ENCODE measurements around the gene PLEKHG4.

The PLEKHG4 gene

DNA sequence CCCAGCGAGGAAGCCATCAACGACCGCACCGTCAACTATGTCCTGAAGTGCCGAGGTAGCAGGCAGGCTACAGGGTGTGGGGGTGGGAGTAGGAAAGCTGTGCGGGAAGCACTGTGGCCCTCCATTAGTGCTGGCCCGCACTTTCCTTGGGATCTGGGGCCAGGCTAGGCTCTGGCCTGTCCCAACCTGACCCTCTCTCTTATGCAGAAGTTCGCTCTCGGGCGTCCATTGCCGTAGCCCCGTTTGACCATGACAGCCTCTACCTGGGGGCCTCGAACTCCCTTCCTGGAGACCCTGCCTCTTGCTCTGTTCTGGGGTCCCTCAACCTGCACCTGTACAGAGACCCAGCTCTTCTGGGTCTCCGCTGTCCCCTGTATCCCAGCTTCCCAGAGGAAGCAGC is 8.6 kb downstream of the PLEKHG4 start:
- DNase-seq (ENCODE audit: low read depth, low spot score), result no peak

DNA sequence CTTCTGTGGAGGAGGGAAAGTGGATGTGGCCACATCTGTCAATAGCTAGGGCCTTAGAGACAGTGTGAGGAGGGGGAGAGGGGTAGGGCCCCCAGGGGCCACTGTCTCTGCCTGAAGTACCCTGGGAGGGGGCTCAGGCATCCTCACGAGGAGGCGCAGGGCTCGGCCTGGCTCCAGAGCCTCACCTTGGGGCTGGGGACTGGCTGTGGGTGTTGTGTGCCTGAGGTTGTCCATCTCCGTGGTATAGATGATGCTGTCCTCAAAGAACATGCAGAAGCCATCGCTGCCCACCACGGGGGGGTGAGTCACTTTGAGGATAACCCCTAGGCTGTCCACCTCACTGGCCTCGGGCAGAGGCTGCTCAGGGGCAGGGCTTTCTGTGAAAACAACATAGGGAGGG is 12.1 kb downstream of the PLEKHG4 start:
- no peak for DNase-seq (ENCODE audit: low read depth, low spot score)

DNA sequence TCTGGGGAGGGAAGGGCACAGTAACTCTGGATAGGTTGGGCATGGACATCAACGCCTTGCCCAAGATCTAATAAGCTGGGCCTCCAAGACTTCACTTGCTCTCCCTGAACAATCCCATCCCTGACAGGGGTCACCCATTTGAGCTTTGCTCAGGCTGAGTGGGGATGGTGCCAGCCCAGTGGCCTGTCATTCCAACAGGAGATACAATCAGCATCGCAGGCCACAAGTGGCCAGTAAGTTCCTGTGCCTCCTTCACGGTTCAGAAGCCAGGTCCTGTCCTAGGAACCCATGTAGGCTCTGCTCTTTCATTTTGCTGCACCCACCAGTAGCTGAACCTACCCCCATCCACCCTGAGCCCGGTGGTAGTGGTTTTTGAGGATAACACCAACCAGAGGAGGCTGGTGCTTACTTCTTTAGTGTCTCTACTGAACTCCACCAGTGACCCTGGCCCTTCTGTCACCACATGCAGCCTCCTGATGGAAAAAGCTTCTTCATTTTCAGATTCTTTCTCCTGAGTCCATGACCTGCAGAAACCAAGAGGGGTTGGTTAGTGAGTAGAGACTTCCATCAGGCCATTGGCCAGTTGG is 14.9 kb downstream of the PLEKHG4 start:
- no peak for DNase-seq (ENCODE audit: low read depth, low spot score)

DNA sequence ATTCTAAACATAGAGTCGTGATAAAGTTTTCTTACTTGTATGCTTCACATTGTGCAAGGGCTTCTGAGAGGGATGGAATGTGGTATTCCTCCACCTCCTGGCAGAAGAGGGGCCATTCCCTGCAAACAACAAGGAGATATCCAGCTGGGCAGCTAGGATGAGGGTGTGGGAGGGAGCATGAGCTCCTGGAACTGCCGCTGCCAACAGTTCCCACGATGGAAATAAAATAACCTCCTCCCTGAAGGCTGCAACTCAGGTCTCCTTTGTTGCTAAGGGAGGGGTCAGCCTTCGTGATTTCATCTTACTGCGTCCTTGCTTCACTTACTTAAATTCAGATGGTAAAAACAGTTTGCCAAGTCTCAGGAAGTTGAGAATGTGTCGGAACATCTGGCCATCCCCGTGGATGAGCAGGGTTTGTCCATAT is 15.6 kb downstream of the PLEKHG4 start:
- DNase-seq (ENCODE audit: low read depth, low spot score), result no peak

DNA sequence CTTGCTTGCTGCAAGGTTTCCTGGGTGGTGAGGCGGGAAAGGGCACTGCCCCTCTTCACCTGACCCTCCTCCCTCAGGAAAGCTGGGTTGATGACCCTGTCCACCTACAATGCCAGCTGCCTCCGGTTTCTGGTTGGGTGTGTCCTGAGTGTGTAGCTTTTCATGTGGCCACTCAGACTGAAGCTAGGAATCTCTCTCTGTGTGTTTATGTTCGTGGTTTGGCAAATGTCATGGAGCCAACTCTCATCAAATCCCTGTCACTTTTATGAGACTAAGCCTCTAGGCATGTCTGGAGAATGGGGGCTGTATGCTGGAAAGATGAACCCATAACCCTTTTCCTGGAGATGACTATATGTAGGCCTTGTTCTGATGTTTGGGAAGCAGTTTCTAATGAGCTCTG is 17.1 kb downstream of the PLEKHG4 start:
- DNase-seq (ENCODE audit: low read depth, low spot score), result no peak

DNA sequence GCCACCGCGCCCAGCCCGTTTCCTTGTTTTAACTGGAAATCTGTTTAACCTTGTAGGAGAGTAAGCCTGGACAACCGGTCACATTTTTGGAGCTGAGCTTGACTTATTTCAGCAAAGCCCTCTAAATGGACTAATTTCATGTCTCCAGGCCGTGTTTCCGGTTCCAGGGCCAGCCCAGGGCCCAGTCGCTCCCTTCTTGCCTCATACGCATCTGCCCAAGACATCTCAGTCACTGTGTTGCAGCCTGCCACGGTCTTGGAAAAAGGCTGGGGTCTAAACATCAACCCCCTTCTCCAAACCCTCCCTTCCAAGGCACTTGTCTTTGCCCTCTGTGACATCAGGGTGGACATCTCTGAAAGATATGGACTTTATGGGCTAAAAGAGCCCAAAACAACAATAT is 18.9 kb downstream of the PLEKHG4 start:
- DNase-seq (ENCODE audit: low read depth, low spot score), result no peak

DNA sequence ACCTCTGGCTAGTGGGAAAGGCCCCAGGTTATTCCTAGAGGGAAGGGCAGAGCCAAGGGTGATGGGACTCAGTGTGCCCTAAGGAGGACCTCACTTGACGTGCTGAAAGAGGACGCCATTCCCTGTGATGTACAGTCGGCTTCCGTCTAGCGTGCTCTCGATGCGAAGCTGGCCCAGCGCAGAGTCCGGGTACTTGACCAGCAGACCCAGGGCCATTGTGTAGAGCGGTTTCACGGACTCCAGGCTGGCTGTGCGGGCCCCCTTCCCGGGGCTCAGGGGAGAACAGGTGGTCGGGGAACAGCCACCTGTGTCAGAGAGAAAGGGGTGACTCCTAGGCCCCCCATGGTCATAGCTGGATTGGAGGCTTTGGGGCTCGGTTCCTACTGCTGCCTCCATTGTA is 19.9 kb downstream of the PLEKHG4 start:
- no peak for DNase-seq (ENCODE audit: low read depth, low spot score)

DNA sequence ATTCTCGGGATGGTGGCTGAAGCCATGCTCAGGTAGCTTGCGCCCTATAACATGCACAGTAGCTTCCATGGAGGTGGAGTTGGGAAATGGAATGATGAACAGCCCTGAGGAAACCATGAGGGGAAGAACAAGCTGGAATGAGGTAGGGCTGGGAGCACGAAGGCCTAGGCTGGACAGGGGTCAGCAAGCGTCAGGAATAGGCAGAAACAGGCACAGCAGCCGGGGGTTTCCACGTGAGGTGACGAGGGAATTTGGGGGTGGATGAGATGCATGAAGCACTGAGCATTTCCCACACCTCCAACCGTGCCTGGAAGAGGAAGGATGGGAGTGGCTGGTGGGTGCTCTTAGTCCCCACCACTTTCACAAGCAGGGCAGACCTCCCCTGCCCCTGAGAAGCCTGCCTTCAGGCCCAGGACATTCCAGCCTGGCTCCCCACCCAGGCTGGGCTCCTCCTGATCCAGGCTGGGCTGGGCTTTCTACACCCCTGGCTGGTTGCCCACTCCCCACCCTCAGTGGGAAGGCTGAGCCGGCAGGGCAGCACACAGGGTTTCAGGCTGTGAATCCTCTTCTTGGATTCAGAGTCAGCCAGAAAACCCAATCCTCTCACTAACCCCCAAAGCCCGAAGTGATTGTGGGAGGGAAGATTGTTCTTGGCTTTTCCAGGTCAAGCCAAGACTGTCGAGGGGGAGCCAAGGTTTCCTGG is 21.9 kb downstream of the PLEKHG4 start:
- DNase-seq (ENCODE audit: low read depth, low spot score), result no peak

DNA sequence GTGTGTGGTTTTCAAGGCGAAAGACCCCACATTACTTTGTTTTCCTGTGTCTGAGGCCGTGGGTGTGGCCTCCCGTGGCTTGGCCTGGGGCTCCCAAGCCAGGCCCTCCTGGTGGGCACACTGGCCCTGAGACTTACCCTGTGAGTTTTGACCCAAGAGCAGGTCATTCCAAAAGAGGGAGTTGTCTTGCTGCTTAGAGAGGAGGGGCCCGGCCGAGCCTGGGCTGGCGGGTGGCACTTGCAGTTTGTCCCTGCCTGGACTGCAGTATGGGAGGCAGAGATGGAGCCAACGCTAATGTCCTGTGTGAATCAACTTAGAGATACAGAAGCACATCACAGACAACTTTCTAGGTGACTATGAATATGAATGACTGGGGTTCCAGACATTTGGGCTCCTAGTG is 22.7 kb downstream of the PLEKHG4 start:
- DNase-seq (ENCODE audit: low read depth, low spot score), result no peak

DNA sequence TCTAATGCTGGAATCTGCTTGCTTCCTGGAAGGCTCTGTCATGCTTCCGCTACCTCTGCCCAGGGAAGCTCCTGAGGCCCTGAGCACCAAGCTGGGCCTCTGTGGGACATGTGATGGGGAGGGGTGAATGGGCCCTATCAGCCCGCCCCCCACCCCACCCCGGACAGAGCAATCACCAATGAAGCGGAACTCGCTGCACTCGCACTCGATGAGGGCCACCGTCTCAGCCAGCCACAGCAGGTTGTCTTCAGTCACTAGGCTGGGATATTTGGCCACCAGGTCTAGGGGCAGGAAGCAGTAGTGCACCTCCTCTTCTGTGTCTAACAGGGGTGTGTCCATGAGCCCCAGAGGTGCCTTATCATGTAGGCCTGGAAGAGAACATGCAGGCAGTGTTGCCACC is 23.6 kb downstream of the PLEKHG4 start:
- DNase-seq (ENCODE audit: low read depth, low spot score), result no peak

DNA sequence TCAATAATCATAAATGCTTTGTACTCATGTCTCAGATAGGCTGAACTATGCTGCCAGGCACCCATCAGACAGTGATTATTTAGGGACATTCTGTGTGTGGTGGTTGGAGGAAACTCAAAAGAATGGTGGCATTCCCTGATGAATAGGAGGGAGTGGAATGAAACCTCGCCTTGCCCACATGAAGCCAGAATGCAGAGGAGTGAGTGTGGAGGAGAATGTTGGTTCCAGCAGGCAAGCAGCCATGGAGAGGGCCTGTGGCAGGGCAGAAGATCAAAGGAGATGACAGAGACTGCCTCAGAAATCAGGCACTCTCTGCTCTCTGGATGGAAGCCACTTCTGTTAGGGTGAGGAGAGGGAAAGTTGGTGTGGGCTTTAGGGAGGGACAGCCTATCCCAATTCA is 24.7 kb downstream of the PLEKHG4 start:
- DNase-seq (ENCODE audit: low read depth, low spot score), result no peak

DNA sequence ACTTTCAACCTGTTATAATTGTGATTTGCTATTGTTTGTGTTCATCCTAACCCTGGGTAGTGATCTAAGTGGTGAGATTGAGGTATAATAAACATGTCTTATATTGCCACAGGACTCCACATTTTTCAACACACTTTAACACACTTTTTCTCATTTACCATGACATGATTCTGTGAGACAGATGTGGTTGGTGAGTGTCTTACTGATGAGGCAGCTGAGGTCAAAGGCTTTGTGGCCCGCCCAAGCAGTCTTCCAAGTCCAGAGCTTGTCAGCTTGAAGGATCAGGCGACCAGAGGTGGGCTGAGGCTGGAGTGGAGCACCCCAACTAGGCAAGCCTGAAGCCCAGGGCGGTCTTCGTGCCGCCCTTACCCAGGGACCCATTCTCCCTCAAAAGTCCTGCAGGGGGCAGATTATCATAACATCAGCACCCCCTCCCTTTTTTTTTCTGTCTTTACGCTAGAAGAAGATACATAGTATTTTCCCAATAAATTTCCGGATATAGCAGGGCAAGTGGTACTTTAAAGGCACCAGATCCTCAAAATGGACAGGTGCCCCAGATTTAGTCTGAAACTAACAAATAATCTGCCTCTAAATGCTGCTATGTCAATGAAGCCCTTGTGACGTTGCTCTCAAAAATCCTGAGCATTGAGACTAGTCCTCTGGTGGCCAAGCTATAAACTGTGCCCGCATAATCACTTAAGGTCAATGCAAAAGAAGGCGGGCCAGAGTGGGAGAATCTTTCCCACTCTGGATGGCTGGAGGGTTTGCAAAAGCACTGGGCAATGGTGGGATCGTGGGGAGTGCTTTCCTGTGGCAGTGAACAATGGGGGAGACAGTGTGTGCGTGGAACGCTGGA is 26.1 kb downstream of the PLEKHG4 start:
- DNase-seq (ENCODE audit: low read depth, low spot score), result no peak

DNA sequence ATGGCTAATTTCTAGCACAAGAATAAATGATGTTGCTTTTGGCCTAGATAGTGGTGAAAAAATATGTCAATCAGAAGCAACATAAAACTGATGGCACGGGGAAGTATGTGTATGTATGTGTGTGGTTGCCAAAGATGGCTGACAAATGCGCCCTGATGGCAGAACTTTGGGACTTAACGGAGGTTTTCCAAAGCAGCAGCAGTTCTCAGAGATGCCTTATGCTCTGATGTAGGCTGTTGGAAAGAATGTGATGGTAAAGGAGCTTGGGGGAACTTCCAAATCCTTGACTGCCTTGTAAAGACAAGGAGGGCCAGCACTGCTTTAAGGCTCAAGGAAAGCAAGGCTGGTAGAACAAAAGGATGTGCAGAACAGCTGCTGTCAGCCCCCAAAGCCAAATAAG is 31.2 kb downstream of the PLEKHG4 start:
- DNase-seq (ENCODE audit: low read depth, low spot score), result no peak

DNA sequence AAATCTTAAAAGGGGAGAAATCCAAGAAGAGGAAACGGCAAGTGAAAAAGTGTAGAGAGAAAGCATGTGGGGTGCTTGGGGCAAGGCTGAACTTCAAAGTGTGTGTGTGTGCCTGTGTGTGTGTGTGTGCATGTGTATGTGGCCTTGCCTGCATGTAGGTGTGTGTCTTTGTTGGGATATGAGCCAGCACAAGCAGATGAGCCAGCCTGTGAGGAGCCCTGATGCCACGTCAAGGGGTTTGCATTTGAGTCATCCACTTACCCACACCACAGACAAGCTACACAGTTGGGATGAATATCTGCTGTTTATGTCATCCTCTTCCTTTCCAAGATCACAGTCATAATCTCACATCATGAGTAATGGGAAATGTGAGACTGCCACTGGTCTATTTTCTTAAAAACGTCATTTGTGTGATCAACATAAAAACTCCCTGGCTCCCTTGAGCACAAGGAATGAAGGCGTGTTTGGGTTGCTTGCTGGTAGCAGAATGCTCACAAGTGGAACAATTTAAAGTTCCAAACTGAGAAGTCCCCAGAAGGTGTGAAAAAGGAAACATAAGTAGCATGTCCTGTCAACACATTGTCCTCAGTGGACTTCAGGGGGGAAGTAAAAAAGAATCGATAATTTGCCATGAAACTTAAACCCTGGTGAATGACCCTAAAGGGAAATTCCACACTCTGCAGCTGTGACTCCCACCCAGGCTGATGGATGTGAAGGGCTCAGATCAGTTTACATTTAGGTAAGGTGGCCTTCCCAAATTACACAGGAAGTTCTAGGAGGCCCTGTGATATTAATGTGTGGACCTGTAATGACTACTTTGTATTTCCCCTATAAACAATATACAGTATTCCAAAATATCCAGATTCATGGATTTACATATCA is 32.5 kb downstream of the PLEKHG4 start:
- DNase-seq (ENCODE audit: low read depth, low spot score), result no peak

DNA sequence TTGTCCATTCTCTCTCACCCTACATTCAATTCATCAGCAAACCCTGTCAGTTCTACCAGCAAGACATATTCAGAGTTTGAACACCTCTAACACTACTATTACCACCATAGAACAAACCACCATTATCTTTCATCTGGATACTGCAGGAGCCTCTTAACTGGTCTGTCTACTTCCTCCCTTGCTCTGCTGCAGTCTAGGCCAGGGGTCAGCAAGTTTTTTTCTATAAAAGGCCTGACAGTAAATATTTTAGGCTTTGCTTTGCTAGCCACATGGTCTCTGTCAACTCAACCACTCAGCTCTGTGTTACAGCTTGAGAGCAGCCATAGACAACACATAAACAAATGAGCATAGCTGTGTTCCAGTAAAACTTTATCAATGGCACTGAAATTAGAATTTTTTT is 33.4 kb downstream of the PLEKHG4 start:
- no peak for DNase-seq (ENCODE audit: low read depth, low spot score)

DNA sequence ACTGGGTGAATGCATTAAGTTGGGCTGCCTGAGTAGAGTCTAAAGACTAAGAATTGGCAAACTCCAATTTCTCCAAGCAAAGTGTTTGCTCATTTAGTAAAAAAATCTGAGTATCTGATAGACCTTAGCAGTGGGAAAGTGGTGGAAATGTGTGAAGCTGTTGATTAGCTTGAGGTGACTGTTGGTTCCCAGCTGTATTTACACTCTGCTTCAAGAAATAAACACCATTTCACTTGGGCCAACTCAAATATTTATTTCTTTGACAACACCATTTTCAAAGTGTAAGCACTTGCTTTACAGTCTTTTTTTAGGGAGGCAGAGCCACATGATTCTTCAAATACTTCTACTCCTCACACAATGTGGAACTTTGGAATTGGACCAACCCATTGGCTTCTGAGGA is 38.5 kb downstream of the PLEKHG4 start:
- no peak for DNase-seq (ENCODE audit: low read depth, low spot score)

DNA sequence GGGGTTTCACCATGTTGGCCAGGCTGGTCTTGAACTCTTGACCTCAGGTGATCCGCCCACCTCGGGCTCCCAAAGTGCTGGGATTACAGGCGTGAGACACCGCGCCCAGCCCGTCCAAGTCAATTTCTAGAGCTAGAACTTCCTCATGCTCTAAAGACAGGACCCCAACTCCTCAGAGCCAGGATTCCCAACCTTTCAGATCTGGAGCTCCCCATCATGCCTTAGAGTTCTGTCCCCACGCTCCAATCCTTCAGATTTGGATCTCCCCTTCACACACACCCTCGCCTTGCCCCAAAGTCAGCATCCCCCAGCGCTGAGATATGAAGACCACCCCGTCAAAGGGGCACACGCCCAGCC is 46.8 kb downstream of the PLEKHG4 start:
- no peak for DNase-seq (ENCODE audit: low read depth, low spot score)

DNA sequence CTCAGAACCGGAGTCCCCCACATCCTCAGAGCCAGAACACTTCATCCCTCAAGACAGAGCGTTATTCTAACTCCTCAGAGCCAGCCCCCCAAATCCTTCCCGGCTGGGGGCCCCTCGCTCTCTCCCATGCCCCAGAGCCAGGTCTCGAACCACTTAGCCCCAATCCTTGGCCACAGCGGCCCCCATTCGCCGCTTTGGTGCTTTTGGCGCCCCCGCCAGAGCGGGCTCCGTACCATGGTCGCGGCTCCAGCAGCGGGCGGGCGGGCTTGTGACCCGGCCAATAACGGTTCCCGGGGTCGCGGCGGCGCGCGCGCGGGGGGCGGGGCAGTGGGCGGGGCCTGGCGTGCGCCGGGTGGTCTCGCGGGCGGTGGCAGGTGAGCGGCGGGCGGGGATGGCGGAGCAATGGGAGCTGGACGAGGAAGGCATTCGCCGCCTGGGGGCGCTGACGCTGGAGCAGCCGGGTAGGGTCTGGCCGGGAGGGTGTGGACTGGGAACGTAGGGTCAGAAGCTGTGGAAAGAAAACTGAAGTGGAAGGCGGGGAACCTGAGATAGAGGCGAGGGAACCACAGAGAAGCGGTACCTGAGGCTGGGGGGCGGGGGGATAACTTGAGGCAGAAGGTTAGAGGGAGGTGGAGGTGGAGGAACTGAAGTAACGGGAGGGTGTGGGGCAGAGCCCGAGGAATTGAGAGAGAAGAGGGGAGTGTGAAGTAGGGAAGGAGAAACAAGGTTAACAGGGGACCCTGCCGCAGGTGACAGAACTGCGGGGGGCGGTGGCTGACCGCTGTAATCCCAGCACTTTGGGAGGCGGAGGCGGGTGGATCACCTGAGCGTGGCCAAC is 47.4 kb downstream of the PLEKHG4 start, which contains the start of the genes KCTD19 and LRRC36:
Gene KCTD19, minus strand, starts transcription at position 270 of the 838 bp plus-strand sequence. Its CDS starts 34 bp downstream, at position 236.
Gene LRRC36, plus strand, starts transcription at position 344 of the 838 bp plus-strand sequence. Its CDS starts 48 bp downstream, at position 392.
- peak; percentile 67 for DNase-seq (ENCODE audit: low read depth, low spot score)

DNA sequence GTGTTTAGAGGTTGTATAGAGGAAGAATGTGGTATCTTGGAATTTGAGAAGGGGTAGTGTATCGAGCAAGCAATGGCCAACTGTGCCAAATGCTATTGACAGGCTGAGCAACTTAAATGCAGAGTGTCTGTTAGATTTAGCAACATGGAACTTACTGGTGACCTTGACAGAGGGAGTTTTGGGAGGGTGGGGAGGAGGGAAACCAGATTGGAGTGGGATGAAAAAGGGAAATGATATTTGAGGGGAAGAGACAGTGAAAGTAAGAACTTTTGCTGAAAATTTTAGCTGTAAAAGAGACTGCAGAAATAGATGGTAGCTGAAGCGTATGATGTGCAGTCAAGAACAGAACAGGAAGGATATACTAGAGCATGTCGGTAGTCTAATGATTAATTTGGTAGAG is 48.4 kb downstream of the PLEKHG4 start:
- DNase-seq (ENCODE audit: low read depth, low spot score), result no peak

DNA sequence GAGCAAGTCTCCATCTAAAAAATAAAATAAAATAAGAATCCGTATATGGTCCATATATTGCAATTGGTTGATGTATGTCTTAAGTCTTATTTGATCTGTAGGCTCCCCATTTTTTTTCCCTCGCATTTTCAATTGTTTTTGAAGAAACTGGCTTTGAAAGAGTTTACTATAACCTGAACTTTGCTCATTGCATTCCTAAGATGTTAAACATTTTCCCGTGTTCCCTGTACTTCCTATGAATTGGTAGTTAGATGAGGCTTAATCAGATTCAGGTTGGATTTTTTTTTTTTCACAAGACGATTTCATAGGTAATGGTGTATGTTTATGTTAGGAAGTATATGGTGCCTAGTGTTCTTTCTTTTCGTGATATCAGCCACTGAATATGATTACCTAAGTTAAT is 50.6 kb downstream of the PLEKHG4 start:
- no peak for DNase-seq (ENCODE audit: low read depth, low spot score)

DNA sequence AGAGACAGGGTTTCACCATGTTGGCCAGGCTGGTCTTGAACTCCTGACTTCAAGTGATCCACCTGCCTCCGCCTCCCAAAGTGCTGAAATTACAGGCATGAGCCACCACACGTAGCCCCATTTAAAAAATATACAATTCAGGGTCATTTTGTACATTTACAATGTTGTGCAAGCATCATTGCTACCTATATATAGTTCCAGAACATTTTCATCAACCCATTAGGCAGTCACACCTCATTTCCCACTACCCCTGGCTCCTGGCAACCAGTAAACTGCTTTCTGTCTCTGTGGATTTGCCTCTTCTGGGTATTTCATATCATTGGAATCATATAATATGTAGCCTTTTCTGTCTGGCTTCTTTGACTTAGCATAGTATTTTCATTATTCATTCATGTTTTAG is 54.0 kb downstream of the PLEKHG4 start:
- no peak for DNase-seq (ENCODE audit: low read depth, low spot score)
